GM19351 (cell line): Measurements from ENCODE around the gene DDO.
"Not testable (repeated sequence)": the region's sequence is repeated elsewhere in the genome, so short reads cannot be mapped to it uniquely, and the experiment has no call there.

Source experiments
- ATAC-seq: cut with Tn5 transposase; IDR thresholded peaks from one replicate; pipeline ENCODE4 v1.9.1; 2021; ENCODE audit warnings: mild to moderate bottlenecking, moderate library complexity; ENCODE audit not compliant: unreplicated experiment

Gene DDO, protein sequence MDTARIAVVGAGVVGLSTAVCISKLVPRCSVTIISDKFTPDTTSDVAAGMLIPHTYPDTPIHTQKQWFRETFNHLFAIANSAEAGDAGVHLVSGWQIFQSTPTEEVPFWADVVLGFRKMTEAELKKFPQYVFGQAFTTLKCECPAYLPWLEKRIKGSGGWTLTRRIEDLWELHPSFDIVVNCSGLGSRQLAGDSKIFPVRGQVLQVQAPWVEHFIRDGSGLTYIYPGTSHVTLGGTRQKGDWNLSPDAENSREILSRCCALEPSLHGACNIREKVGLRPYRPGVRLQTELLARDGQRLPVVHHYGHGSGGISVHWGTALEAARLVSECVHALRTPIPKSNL

DNA sequence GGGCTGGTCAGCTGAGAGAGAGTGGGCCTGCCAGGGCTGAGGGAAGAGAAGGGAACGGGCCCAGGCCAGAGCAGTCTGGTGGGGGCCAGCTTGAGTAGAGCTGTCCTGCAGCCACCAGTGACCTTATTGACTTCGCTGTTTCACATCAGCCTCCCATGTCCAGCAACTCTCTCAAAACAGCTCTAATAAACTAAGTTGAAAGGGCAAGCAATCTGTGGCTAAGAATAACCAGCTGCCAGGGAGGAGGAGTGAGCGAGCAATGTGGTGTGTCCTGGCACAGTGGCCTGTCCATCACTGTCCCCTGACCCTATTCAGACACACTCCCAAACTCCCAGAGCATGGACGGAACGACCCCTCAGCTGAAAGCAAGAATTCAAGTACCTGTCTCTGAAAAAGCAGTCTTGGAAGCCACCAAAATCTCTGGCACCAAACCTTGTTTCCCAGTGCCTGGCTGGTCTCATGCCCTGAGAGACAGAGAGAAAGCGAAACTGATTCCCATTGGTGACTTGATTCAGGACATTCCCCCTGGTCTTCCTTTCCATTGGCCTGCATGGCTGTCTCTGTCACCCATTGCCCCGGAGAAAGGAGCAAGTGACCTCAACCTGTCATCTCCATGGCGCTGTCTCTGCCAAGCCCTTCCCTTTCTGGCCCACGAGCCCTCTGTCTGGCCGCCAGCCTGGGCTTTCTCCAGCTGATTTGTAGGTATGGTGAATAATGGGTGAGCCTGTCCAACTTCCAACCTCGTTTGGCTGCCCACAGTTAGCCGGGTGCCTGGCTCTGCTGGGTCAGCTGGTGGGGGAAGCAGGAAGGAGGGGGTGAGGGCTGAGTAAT, at the start of gene DDO:
TSS of gene DDO (minus strand) at position 490 of the 831 bp plus-strand sequence. CDS start 2,113 bp downstream, outside the sequence.
- no peak for ATAC-seq

DNA sequence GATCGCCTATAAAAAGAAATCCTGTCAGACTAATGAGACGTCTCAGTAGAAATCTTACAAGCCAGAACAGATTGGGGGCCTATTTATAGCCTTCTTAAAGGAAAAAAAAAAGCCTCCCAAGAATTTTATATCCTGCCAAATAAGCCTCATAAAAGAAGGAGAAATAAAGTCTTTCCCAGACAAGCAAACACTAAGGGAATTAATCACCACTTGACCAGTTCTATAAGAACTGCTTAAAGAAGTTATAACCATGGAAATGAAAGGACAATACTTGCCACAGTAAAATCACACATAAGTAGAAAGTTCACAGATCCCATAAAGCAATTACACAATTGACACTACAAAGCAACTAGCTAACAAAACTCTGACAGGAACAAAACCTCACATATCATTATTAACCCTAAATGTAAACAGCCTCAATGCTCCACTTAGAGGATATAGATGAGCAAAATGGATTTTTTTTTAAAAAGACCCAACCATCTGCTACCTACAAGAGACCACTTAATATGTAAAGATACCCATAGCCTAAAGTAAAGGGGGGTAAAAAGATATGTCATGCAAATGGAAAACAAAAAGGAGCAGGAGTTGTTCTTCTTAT, 47.6 kb upstream of the DDO start:
- ATAC-seq, result no peak

DNA sequence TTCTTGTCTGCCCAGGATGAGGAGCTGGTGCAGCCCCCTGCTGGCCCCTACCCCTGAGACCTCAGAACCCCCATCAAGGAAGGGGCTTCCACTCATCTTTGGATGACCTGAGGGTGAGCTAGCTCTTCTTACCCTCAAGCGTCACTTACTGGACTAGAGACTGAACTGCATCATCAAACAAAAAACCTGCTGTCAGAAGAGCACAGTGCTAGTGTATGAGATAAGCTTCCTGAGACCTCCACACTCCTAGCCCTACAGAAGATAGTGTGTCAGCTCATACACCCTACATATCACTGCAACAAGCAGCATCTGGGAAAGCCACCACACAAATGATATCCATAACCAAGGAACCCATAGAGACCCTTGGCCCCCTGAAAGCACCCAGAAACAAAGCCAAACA, 46.0 kb upstream of the DDO start:
- ATAC-seq, result no peak

DNA sequence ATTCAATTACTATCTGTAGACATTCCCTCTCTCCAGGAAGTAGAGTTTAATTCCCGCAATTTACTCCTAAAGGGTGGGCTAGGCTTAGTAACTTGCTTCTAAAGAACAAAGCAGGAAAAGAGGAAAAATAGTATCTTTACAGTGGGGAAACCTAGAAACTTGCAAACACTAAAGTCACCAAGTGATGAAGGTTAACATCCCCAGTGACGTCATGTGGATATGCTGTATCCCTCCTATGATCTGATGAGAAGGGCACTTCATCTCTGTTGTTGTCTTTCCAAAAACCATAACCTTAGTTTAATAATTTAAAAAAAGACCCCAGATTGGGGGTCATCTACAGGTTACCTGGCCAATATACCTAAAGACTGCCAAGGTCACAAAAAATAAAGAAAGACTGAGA, 43.8 kb upstream of the DDO start:
- ATAC-seq, result no peak

DNA sequence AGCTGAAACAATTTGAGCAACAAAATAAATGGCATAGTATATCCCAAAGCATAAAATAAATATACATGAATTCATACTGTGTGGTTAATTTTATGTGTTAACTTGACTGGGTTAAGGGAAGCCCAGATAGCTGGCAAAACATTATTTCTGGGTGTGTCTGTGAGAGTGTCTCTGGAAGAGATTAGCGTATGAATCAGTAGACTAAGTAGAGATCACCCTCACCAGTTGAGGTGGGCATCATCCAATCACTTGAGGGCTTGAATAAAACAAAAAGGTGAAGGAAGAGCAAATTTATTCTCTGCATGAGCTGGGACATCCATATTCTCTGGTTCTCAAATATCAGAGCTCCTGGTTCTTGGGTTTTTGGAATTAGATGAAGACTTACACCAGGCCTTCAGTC, 43.1 kb upstream of the DDO start:
- ATAC-seq, result no peak

DNA sequence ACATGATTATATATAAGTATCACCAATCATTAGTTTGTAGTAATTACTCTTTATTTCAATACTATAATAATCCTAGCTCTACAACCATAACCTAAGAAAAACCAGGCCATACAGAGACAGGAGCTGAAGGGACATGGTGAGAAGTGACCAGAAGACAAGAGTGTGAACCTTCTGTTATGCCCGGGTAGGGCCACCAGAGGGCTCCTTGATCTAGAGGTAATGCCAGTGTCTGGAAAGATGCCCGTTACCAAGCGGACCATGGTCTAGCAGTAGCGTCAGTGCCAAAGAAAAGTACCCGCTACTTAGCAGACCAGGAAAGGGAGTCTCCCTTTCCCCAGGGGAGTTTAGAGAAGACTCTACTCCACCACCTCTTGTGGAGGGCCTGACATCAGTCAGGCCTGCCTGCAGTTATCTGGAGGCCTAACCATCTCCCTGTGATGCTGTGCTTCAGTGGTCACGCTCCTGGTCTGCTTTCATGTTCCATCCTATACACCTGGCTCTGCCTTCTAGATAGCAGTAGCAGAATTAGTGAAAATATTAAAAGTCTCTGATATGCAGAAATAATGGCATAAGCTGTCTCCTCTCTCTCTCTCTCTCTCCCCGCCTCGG, 42.3 kb upstream of the DDO start:
- ATAC-seq, result not testable (repeated sequence)

DNA sequence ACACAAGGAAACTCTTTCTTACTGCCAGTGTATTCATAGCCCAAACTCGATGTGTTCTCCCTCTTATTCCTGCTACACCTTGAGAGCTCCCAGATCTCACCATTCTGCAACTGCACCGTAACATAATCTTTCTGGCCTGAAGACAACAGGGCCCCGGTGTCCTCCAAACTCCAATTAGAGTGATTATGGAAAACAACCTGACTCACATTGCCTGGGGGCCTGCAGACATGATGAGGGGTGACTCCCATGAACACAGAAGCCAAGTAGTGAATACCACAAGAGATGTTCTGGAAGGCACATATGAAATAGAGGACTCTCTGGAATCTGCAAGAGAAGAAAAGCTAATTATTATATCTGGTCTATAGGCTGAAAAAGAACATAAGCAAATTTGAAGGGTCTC, 41.3 kb upstream of the DDO start:
- no peak for ATAC-seq

DNA sequence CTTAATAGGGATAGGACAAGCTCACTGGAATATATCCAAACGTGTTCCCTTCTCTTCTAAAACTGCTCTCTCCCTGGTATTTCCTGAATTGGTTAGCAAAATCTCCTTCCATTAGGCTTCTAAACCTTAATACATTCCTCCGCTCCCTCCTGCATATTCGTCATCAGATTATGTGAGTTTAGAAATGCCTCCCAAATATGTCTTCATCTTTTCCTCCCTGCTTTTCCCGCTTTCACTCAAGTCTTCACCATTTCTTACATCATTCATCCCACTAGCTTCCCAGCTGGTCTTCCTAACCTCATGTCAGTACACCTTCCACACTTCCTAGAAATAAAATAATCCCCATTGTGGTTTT, 34.1 kb upstream of the DDO start:
- ATAC-seq, result no peak

DNA sequence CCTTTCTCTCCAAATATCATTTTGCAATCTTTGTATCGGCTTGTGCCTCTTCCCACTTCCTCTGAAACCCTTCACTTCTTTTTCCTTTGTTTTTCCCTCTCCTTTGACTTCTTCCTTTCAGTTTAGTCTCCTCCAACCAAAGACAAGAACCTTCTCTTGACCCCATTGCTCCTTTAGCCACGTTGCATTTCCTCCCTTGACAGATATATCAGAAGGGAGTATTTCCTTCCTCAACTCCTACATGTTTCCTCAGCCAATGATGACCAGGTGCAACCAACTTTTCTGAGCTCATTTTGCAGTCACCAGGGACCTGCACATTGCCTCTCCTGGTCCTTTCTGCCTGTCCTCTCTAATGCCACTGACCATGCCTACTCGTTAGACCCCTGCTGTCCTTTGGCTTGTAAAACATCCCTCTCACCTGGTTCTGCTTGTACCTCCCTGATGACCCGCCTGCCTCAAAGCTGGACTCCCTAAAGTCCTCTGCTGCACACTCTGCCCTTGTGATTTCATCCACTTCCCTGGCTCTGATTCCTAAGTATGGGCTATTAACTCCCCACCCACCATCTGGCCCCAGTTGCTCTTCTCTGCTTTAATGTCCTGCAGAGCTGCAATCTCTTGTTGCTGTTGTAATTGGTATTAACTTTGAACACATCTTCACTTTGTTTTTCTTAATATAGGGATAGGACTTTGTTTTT, 33.6 kb upstream of the DDO start:
- ATAC-seq, result no peak

DNA sequence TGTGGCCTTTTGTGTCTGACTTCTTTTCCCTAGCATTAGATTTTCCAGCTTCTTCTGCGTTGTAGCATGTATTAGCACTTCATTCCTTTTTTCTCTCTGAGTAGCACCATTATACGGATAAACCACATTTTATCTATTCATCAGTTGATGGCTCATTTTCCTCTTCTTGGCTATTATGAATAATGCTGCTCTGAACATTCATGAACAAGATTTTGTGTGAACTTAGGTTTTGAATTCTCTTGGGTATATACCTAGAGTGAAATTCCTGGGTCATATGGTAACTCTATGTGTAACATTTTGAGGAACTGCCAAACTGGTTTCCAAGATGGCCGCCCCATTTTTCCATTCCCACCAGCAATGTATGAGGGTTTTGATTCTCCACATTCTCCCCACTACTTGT, 32.4 kb upstream of the DDO start:
- ATAC-seq, result no peak

DNA sequence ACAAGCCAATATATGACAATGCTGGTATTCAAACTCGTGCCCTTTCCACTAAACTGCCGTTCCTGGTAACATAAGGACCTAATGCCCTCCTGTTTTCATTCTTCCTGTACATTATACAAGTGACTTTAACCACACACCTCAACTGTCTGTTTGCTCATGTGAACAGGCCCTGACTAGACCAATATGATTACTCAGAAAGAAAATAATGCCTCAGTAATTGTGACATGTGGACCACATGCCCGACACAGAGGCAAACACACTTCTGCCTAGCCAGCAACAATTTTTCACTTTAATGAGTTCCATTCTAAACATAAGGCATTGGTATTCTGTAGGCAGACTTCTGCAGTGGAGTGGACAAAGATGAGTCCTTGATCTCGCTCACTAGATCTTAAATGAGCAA, 31.0 kb upstream of the DDO start:
- no peak for ATAC-seq

DNA sequence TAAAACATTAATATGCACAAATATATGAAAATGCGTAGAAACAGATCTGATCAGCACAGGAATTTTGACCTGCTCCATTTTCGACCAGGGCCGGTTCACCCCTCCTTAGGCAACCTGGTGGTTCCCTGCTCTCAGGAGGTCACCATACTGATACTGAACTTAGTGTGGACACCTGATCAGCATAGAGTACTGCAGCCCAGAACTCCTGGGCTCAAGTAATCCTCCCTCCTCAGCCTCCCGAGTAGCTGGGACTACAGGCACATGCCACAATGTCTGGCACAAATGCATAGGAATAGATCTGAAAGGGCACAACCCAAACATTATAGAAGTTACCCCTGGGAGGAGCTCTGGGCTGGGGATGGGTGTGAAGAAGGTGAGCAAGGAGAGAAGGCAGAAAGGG, 24.7 kb upstream of the DDO start:
- ATAC-seq, result no peak

DNA sequence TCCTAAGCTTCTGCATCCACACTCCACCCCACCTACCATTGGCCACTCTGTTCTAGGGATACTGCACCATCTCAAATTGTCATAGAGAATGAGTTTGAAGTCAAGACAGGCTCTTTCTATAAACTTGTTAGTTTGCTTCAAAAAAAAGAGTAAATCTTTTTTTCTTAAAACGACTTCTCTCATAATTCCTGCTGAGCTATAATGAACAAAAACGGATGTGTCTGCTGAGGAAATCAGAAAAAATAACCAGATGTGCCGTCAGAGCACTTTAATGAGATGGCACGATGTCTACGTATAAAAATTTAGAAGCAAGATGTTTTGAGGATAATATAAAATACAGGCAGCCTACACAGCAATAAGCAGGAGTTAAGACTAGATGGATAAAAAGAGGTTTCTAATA, 24.0 kb upstream of the DDO start:
- no peak for ATAC-seq

DNA sequence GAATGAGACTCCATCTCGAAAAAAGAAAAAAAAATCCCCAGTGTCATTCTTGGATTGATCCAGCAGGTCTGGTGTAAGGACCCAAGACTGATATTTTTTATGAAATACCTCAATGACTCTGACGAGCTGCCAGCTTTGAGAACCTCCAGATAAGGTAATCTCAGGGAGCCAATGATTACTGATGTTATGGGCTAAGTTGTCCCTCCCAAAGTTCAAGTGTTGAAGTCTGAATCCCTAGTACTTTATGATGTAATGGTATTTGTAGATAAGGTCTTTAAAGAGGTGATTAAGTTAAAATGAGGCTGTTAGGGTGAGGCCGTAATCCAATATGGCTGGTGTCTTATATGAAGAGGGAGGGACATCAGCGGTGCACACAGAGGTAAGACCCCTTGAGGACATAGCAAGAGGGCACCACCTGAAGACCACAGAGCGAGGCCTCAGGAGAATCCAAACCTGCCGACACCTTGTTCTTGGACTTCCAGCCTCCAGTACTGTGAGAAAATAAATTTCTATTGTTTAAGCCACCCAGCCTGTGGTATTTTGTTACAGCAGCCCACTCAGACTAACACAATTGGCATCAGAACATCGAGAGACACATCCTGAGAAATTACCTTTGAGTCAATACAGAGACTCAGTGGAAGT, 19.7 kb upstream of the DDO start:
- ATAC-seq, result no peak

DNA sequence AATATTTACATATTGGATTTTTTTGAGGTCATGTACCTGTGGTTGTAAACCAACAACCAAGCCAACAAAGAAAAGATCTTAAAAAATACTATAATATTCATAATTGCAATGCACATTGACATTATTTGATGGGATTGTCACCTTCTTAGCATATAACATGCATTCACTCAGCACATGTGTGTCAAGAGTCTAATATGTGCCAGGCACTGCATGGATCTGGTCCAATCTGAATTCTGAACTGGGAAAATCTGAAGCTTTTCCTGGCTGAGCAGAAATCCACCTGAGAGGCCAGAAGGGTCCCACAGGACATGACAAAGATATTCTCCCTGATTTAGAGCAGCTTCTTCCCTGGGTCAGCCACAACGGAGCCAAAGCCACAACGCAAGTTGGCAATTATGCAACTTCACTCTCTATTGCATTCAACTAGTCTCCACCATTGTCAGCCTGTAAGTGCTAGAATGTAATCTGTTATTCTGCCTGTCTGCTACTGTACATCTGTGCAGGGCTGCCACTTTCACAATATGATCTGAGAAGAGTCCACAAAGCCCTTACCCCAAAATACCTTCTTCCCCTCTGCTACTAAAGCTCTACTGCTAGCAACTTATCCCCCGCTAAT, 17.0 kb upstream of the DDO start:
- ATAC-seq, result no peak

DNA sequence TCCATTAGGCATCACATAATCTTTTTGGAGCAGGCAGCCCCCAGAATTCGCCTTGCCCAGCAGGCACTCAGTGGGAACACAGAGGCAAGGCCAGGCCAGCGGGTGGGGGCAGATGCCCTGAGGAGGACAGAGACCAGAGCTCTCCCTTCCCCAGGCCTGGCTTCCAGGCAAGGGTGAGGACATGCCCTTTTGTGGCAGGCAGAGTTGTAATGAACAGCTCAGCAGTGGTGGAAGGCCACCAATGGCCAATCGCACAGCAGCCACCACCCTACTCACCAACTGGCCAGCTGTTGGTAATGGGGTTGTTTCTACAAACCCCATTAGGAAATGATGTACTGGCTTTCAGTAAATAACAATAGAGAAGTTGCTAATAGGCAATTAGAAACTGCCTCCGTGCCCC, 15.4 kb upstream of the DDO start:
- ATAC-seq, result no peak

DNA sequence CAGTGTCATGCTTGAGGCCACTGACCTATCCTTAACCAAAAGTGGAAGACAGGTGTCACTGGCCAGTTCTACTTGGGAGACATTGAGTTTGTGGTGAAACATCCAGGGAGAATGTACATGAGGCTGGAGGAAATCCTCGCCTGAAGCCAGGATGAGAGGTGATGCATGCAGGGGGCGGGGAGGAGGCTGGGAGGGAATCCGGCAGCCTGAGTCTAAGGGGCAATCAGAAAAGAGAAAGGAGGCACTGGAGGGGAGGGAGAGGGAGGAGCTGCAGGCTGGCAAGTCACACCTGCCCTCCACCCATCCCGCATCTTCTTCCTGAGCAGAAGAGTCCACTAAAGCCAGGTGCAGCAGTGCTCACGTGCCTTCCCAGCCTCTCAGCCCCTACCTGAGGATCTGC, 14.9 kb upstream of the DDO start:
- ATAC-seq, result no peak

DNA sequence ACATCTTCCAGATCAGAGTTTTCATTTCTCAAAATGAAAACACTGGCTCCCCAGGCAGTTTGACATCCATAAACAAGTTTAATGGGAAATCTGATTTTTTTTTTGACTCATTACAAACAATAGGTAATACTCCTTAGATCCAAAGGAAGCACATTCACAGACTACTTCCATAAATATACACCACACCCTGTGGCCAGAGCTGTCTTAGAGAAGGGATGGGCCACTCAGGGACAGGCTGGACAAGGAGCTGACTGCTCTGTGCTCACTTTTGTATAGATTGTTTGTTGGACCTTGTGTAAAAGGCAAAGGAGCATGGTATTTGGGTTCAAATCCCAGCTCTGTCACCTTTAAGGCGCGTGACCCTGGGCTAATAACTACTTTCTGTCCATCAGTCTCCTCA, 12.8 kb upstream of the DDO start:
- ATAC-seq, result no peak

DNA sequence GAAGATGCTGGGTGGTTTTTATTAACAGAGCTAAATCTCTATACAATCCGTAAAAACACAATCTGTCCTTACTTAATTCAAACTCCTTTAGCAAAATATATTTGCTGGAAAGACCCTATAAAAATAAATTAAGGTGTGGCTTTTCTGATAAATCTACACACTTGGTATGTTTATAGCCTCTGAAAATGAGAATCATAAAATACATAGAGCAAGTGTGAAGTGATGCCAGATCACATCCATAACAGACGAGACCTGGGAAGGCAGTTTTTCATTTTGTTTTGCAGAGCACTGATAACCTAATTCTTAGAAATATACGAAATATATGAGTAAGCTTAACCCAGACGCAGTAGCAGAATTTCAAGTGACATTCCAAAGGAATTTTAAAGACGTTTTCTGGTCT, 10.4 kb upstream of the DDO start:
- no peak for ATAC-seq

DNA sequence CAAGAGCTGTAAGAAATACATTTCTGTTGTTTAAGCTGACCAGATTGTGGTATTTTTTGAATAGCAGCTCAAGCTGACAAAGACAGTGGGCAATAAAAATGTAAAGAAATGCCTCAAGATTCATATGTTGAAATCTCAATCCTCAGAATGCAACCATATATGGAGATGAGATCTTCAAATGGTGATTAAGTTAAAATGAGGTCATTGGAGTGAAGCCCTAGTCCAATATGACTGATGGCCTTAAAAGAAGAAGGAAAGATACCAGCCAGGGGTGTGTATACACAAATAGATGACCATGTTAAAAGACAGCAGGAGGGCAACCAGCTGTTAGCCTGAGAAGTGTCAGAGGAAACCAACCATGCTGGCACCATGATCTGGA, 7.1 kb upstream of the DDO start:
- ATAC-seq, result no peak
